Measurements from ENCODE around the gene KCTD15. TPM values are rescaled to one million over a fixed set of nuclear protein-coding genes. Genes with fewer than 3 reads are reported as not detected.

KCTD15 gene
- total and polyA plus RNA-seq, 4 donors = 0.89 to 13.8 (median 8.1) TPM

DNA sequence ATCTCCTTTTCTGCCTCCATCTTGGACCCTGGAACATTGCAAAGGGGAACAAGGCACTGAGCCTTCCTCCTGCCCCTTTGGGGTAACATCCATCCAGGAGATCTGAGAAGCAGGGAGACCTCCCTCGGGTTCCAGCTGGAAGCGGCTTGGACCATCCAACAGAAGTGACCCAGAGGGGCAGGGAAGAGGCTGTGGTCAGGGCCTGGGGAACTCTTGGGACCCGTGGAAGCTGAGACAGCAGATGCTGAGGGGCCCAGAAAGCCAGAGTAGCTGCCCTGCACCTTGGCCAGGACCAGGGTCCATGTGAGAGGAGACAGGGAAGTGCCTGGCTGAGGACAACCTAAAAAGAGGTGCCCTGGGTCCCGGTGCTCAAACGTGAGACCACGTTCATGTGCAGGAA lies 21.9 kb upstream of the KCTD15 start (continued):
- TF ChIP-seq, protein P1, sequence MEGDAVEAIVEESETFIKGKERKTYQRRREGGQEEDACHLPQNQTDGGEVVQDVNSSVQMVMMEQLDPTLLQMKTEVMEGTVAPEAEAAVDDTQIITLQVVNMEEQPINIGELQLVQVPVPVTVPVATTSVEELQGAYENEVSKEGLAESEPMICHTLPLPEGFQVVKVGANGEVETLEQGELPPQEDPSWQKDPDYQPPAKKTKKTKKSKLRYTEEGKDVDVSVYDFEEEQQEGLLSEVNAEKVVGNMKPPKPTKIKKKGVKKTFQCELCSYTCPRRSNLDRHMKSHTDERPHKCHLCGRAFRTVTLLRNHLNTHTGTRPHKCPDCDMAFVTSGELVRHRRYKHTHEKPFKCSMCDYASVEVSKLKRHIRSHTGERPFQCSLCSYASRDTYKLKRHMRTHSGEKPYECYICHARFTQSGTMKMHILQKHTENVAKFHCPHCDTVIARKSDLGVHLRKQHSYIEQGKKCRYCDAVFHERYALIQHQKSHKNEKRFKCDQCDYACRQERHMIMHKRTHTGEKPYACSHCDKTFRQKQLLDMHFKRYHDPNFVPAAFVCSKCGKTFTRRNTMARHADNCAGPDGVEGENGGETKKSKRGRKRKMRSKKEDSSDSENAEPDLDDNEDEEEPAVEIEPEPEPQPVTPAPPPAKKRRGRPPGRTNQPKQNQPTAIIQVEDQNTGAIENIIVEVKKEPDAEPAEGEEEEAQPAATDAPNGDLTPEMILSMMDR (IDR thresholded peaks at IDR 0.05; ENCODE audit: low read depth, low read length, missing input control) = no peak

DNA sequence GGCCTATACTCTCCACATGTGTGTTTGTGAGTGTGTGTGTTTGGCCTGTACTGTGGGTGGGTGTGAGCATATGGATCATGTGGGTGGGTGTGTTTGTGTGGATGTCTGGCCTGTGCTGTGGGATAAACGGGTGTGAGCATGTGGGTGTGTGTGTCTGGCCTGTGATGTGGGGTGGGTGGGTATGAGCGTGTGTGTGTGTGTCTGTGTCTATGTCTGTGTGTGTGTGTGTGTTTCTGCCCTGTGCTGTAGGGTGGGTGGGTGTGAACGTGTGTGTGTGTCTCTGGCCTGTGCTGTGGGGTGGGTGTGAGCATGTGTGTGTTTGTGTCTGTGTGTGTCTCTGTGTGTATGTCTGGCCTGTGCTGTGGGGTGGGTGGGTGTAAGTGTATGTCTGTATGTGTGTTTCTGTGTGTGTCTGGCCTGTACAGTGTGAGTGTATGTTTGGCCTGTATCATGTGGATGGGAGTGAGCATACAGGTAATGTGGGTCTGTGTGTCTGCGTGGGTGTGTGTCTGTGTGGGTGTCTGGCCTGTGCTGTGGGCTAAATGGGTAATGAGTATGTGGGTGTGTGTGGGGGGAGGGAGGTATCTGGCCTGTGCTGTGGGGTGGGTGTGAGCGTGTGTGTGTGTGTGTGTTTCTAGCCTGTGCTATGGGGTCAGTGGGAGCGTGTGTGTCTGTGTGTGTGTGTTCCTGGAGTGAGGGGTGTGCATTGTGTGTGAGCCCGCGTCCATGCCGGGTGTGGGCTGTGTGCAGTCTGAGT lies 20.8 kb upstream of the KCTD15 start:
- Histone ChIP-seq H3K36me3 (ENCODE audit: control insufficient read depth in 4 of 4, insufficient read depth in 3 of 4, low read depth in 1 of 4, low read length in 3 of 4) (no peaks in the 10 kb centered on the region), H3K27ac (ENCODE audit: low read depth in 1 of 2, low read length in 2 of 2) (no peak overlapping the region), H3K9ac (ENCODE audit: low read depth in 1 of 2, low read length in 2 of 2) (no peak overlapping the region), H3K9me3 (ENCODE audit: control insufficient read depth in 4 of 4, low read length in 3 of 4) (no peaks in the 10 kb centered on the region), H3K27me3 (ENCODE audit: control insufficient read depth in 4 of 4, insufficient read depth in 4 of 4, low read length in 3 of 4) (peaks cover 0 to 4% (median 0%) of the 10 kb centered on the region in 4 donors), H3K4me1 (ENCODE audit: control insufficient read depth in 4 of 4, insufficient read depth in 4 of 4, low read length in 3 of 4) (peaks cover 0 to 20% (median 8%) of the 10 kb centered on the region in 4 donors), H3K4me3 (ENCODE audit: low read depth in 1 of 3, low read length in 3 of 3) (no peak overlapping the region)
- TF ChIP-seq NR2F2 (IDR thresholded peaks at IDR 0.05) (no peak), HNF4A (conservative IDR thresholded peaks at IDR 0.05) (no peak), FOXA1 (IDR thresholded peaks at IDR 0.05) (no peak), JUND (IDR thresholded peaks at IDR 0.05) (no peak), RXRA (IDR thresholded peaks at IDR 0.05) (no peak)
- TF ChIP-seq, protein P2, sequence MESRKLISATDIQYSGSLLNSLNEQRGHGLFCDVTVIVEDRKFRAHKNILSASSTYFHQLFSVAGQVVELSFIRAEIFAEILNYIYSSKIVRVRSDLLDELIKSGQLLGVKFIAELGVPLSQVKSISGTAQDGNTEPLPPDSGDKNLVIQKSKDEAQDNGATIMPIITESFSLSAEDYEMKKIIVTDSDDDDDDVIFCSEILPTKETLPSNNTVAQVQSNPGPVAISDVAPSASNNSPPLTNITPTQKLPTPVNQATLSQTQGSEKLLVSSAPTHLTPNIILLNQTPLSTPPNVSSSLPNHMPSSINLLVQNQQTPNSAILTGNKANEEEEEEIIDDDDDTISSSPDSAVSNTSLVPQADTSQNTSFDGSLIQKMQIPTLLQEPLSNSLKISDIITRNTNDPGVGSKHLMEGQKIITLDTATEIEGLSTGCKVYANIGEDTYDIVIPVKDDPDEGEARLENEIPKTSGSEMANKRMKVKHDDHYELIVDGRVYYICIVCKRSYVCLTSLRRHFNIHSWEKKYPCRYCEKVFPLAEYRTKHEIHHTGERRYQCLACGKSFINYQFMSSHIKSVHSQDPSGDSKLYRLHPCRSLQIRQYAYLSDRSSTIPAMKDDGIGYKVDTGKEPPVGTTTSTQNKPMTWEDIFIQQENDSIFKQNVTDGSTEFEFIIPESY (IDR thresholded peaks at IDR 0.05) = no peak
- no peak for DNase-seq (ENCODE audit: low spot score)
- 92% methylated on average over 9 of the region's 9 CpGs for WGBS

DNA sequence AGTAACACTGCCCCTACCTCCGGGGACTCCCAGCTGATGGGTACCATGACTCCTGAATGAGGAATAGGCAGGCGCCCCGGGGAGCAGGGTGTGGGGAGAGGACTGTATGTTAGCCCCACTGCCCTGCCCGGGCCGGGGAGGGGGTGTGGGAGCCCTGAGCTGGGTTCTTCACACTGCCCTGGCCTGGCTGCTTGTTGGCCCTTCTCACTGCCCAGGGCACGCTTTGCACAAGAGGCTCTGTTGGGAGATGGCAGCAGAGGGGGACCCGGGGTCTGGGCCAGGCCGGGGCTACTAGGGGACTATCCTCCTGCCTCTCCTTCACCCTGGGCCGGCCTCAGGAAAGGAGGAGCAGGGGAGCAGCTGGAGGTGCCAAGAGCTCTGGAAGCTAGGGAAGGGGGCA lies 19.3 kb upstream of the KCTD15 start:
- Histone ChIP-seq H3K27ac (ENCODE audit: low read depth in 1 of 2, low read length in 2 of 2) (no peak overlapping the region), H3K36me3 (ENCODE audit: control insufficient read depth in 4 of 4, insufficient read depth in 3 of 4, low read depth in 1 of 4, low read length in 3 of 4) (no peaks in the 10 kb centered on the region), H3K9me3 (ENCODE audit: control insufficient read depth in 4 of 4, low read length in 3 of 4) (no peaks in the 10 kb centered on the region), H3K4me1 (ENCODE audit: control insufficient read depth in 4 of 4, insufficient read depth in 4 of 4, low read length in 3 of 4) (peaks cover 0 to 16% (median 5%) of the 10 kb centered on the region in 4 donors), H3K9ac (ENCODE audit: low read depth in 1 of 2, low read length in 2 of 2) (no peak overlapping the region), H3K4me3 (ENCODE audit: low read depth in 1 of 3, low read length in 3 of 3) (no peak overlapping the region), H3K27me3 (ENCODE audit: control insufficient read depth in 4 of 4, insufficient read depth in 4 of 4, low read length in 3 of 4) (peaks cover 0 to 4% (median 0%) of the 10 kb centered on the region in 4 donors)
- TF ChIP-seq, protein P3, sequence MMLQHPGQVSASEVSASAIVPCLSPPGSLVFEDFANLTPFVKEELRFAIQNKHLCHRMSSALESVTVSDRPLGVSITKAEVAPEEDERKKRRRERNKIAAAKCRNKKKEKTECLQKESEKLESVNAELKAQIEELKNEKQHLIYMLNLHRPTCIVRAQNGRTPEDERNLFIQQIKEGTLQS (IDR thresholded peaks at IDR 0.05) = no peak
- no peak for TF ChIP-seq TAF1 (conservative IDR thresholded peaks at IDR 0.05)
- no peak for TF ChIP-seq RXRA (IDR thresholded peaks at IDR 0.05)
- TF ChIP-seq, protein P1 (IDR thresholded peaks at IDR 0.05; ENCODE audit: low read depth, low read length, missing input control) = no peak
- TF ChIP-seq RAD21 (IDR thresholded peaks at IDR 0.05) = no peak
- TF ChIP-seq, protein P4, sequence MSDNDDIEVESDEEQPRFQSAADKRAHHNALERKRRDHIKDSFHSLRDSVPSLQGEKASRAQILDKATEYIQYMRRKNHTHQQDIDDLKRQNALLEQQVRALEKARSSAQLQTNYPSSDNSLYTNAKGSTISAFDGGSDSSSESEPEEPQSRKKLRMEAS (IDR thresholded peaks at IDR 0.05) = no peak
- no peak for TF ChIP-seq NR2F2 (IDR thresholded peaks at IDR 0.05)
- no peak for TF ChIP-seq SP1 (IDR thresholded peaks at IDR 0.05)
- TF ChIP-seq FOXA1 (IDR thresholded peaks at IDR 0.05) = no peak
- no peak for DNase-seq (ENCODE audit: low spot score)
- WGBS = 83% methylated on average over 9 of the region's 9 CpGs
